HCT116 (cell line): ENCODE data around the gene OPN3. TPM values are rescaled to one million over a fixed set of nuclear protein-coding genes. Genes with fewer than 3 reads are reported as not detected.

Experiments
- ATAC-seq: fragments of 200-7000 bp; cut with Tn5 transposase; 2 replicates; pipeline ENCODE4 v1.9.1; 2020; ENCODE audit warnings: mild to moderate bottlenecking, moderate library complexity
- BruUV-seq: library from RNA; stranded (reverse); fragments of 400-500 nt; replicated peaks from 2 replicates; lab custom pipeline; 2021; lab: Mats Ljungman, UMichigan
- CTCF ChIA-PET: fragments of 300-600 bp; sonication (Branson Sonifier 250); formaldehyde crosslinking; loops from one replicate; lab custom pipeline; 2021; ENCODE audit warnings: antibody characterized with exemption; lab: Charles Lee
- POLR2A ChIA-PET: fragments of 300-600, 350-600 bp; sonication (Branson Sonifier 250); formaldehyde crosslinking; loops from one replicate; lab custom pipeline; 2021; ENCODE audit warnings: antibody characterized with exemption; lab: Charles Lee
- RAD21 ChIA-PET, 2 experiments: fragments of 300-600 bp; sonication (Branson Sonifier 250); formaldehyde crosslinking; loops; one replicate each; lab custom pipeline; 2023; ENCODE audit warnings: low total read pairs in 2 of 2; ENCODE audit not compliant: uncharacterized antibody in 2 of 2, unreplicated experiment in 2 of 2, low non-redundant PET in 1 of 2; lab: Charles Lee
- DNase-seq: peaks from one replicate; pipeline ENCODE4 v3.0.0-alpha.2; 2010; ENCODE audit warnings: low read depth, low spot score
- H2AFZ ChIP-seq: fragments of 200-600 bp; shearing (Covaris generic), sonication (generic); 2 replicates; pipeline ENCODE4 v1.6.1; 2017; ENCODE audit warnings: low read depth, mixed run types, mixed read lengths, antibody characterized with exemption, low read length; ENCODE audit not compliant: poor library complexity, severe bottlenecking
- H3K27ac ChIP-seq: 2 replicates; pipeline ENCODE4 v1.5.1; 2012; ENCODE audit warnings: low read depth, low read length
- H3K27me3 ChIP-seq: fragments of 200-600 bp; sonication (generic); 2 replicates; pipeline ENCODE4 v1.6.1; 2016; ENCODE audit warnings: mixed run types, low read length, mixed read lengths; ENCODE audit not compliant: insufficient read depth
- H3K36me3 ChIP-seq, 2 experiments: fragments of 200-500 bp in 1 of 2; fragments of 200-600 bp in 1 of 2; sonication (Bioruptor generic) in 1 of 2; sonication (generic) in 1 of 2; 2 replicates each; pipeline versions ENCODE4 v1.5.1 to v1.6.1; 2014 to 2016; ENCODE audit warnings: low read length in 2 of 2, inconsistent platforms in 1 of 2, mixed read lengths in 1 of 2, mixed run types in 1 of 2; ENCODE audit not compliant: insufficient read depth in 2 of 2, control insufficient read depth in 1 of 2
- H3K4me1 ChIP-seq, 2 experiments: fragments of 200-600 bp in 1 of 2; sonication (generic) in 1 of 2; 2 replicates each; pipeline versions ENCODE4 v1.5.1 to v1.6.1; 2012 to 2017; ENCODE audit warnings: low read length in 2 of 2, inconsistent platforms in 1 of 2, mild to moderate bottlenecking in 1 of 2, mixed read lengths in 1 of 2, mixed run types in 1 of 2, moderate library complexity in 1 of 2; ENCODE audit not compliant: insufficient read depth in 2 of 2, control insufficient read depth in 1 of 2
- H3K4me2 ChIP-seq: fragments of 200-600 bp; sonication (generic); 2 replicates; pipeline ENCODE4 v1.6.1; 2017; ENCODE audit warnings: mixed run types, low read length, mixed read lengths
- H3K4me3 ChIP-seq, 2 experiments: fragments of 200-600 bp in 1 of 2; sonication (generic) in 1 of 2; replicated peaks in 1 of 2; 2 replicates each; pipeline ENCODE4 v1.5.1; 2011 to 2016; ENCODE audit warnings: low read length in 2 of 2, control low read depth in 1 of 2, low read depth in 1 of 2, mild to moderate bottlenecking in 1 of 2, mixed read lengths in 1 of 2, mixed run types in 1 of 2
- H3K79me2 ChIP-seq: fragments of 200-600 bp; sonication (generic); 2 replicates; pipeline ENCODE4 v1.6.1; 2017; ENCODE audit warnings: mild to moderate bottlenecking, mixed run types, low read length, moderate library complexity, mixed read lengths; ENCODE audit not compliant: insufficient read depth
- H3K9ac ChIP-seq: fragments of 200-600 bp; sonication (generic); 2 replicates; pipeline ENCODE4 v1.6.1; 2016; ENCODE audit warnings: low read length, mixed read lengths
- H3K9me2 ChIP-seq: fragments of 200-600 bp; sonication (generic), shearing (Covaris generic); 2 replicates; pipeline ENCODE4 v1.6.1; 2017; ENCODE audit warnings: mixed run types, mild to moderate bottlenecking, moderate library complexity; ENCODE audit not compliant: insufficient read depth
- H3K9me3 ChIP-seq, 2 experiments: fragments of 200-500 bp in 1 of 2; fragments of 200-600 bp in 1 of 2; sonication (Bioruptor generic) in 1 of 2; sonication (generic) in 1 of 2; 2 replicates each; pipeline ENCODE4 v1.6.1; 2014 to 2017; ENCODE audit warnings: low read length in 2 of 2, mixed read lengths in 2 of 2, inconsistent platforms in 1 of 2, low read depth in 1 of 2, mild to moderate bottlenecking in 1 of 2, mixed run types in 1 of 2, moderate library complexity in 1 of 2; ENCODE audit not compliant: control insufficient read depth in 1 of 2, insufficient read depth in 1 of 2
- H4K20me1 ChIP-seq: fragments of 200-600 bp; sonication (generic), shearing (Covaris generic); 2 replicates; pipeline ENCODE4 v1.6.1; 2017; ENCODE audit warnings: mixed run types, mild to moderate bottlenecking, moderate library complexity; ENCODE audit not compliant: insufficient read depth
- CEBPB ChIP-seq: IDR thresholded peaks from 2 replicates; pipeline ENCODE4 v1.6.1; 2012; ENCODE audit warnings: low read depth
- EGR1 ChIP-seq: IDR thresholded peaks from 2 replicates; pipeline ENCODE4 v1.6.1; 2012; ENCODE audit warnings: low read depth
- ELF1 ChIP-seq: IDR thresholded peaks from 2 replicates; pipeline ENCODE4 v1.6.1; 2012; ENCODE audit warnings: low read depth, borderline replicate concordance
- EZH2 ChIP-seq: fragments of 200-600 bp; sonication (generic); IDR thresholded peaks from 2 replicates; pipeline ENCODE4 v1.6.1; 2017; ENCODE audit warnings: antibody characterized with exemption, mixed run types
- EZH2phosphoT487 ChIP-seq: fragments of 200-600 bp; IDR thresholded peaks from 2 replicates; pipeline ENCODE4 v1.6.1; 2018; ENCODE audit warnings: antibody characterized with exemption, borderline replicate concordance
- FOSL1 ChIP-seq: IDR thresholded peaks from 2 replicates; pipeline ENCODE4 v1.6.1; 2012; ENCODE audit warnings: low read depth
- POLR2A ChIP-seq: IDR thresholded peaks from 2 replicates; pipeline ENCODE4 v1.7.0; 2011; ENCODE audit warnings: borderline replicate concordance; ENCODE audit not compliant: insufficient read depth, insufficient read length; ENCODE audit errors: extremely low read depth
- RAD21 ChIP-seq: IDR thresholded peaks from 2 replicates; pipeline ENCODE4 v1.6.1; 2012; ENCODE audit warnings: low read depth, mild to moderate bottlenecking
- SIN3A ChIP-seq: IDR thresholded peaks from 2 replicates; pipeline ENCODE4 v1.6.1; 2012; ENCODE audit warnings: low read depth
- SP1 ChIP-seq: IDR thresholded peaks from 2 replicates; pipeline ENCODE4 v1.6.1; 2012; ENCODE audit warnings: low read depth
- SRF ChIP-seq: IDR thresholded peaks from 2 replicates; pipeline ENCODE4 v1.6.1; 2012; ENCODE audit warnings: low read depth
- TCF7L2 ChIP-seq: IDR thresholded peaks from 2 replicates; pipeline ENCODE4 v1.7.0; 2011; ENCODE audit warnings: borderline replicate concordance, inconsistent platforms; ENCODE audit not compliant: insufficient read depth, insufficient read length; ENCODE audit errors: extremely low read depth
- YY1 ChIP-seq: IDR thresholded peaks from 2 replicates; pipeline ENCODE4 v1.6.1; 2011; ENCODE audit warnings: low read length, low read depth, moderate library complexity, mild to moderate bottlenecking; ENCODE audit not compliant: insufficient replicate concordance; ENCODE audit errors: extremely low read depth
- ZNF274 ChIP-seq: fragments of 200-500 bp; sonication (Bioruptor generic); IDR thresholded peaks from 2 replicates; pipeline ENCODE4 v1.6.1; 2014; ENCODE audit warnings: mild to moderate bottlenecking, low read depth, low read length, inconsistent platforms
- intact Hi-C: fragments of 100-400 bp; cut with micrococcal nuclease; formaldehyde crosslinking; loops from 2 replicates; pipeline ENCODE4 v1.10.0; 2022
- total RNA-seq: library from RNA; stranded (reverse); gene quantifications from one replicate; pipeline ENCODE4 v1.2.1, GENCODE V29; 2021; ENCODE audit not compliant: unreplicated experiment
- TF ChIP-seq, protein P1 (sequence below): IDR thresholded peaks from 2 replicates; pipeline ENCODE4 v1.6.1; 2012
- TF ChIP-seq, protein P2 (sequence below): IDR thresholded peaks from 2 replicates; pipeline ENCODE4 v1.6.1; 2012; ENCODE audit warnings: low read depth

The OPN3 gene
- total RNA-seq, 1 experiment from 2014 or later: 6.1 TPM

DNA sequence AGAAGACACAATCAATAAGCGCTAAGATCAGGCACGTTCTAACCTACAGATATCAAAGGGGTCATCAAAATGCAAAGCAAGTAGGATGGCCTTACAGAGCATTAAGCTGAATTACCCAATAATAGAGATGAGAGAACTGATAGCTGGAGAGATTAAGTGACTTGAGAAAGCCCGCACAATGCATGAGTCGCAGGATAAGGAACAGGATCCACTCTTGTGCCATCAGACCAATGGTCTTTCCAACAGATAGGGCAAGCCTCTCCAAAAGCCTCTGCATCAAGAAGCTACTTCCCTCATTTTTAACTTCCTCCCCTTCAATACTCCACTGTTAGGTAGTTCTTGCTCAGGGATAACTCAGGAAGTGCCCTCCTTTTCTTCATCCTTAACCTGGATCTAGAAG, 2.6 kb downstream of the OPN3 start:
- Histone ChIP-seq H3K9me2 (no peaks in the 10 kb centered on the region), H3K4me1 (peaks cover 5 to 29% of the 10 kb centered on the region in 2 experiments; a peak in 3 of 4 replicates), H4K20me1 (no peaks in the 10 kb centered on the region), H3K4me3 (no peak overlapping the region), H3K79me2 (peaks cover 21% of the 10 kb centered on the region; the same call in 1 of the 2 replicates), H3K9me3 (no peaks in the 10 kb centered on the region), H3K36me3 (peaks cover 7 to 11% of the 10 kb centered on the region in 2 experiments; a peak in 3 of 4 replicates), H3K27me3 (no peaks in the 10 kb centered on the region), H3K27ac (no peak overlapping the region), H2AFZ (no peak overlapping the region), H3K9ac (no peak overlapping the region), H3K4me2 (no peak overlapping the region)
- ChIA-PET RAD21 (no interaction called here), CTCF (no interaction called here), POLR2A (no interaction called here)
- no TSS peak for BruUV-seq
- no peak for TF ChIP-seq SP1
- no peak for TF ChIP-seq SRF
- TF ChIP-seq EZH2: no peak
- no peak for TF ChIP-seq SIN3A
- no peak for TF ChIP-seq ZNF274
- TF ChIP-seq TCF7L2: no peak
- TF ChIP-seq POLR2A: no peak
- TF ChIP-seq EGR1: no peak
- TF ChIP-seq RAD21: no peak
- TF ChIP-seq YY1: no peak
- no peak for TF ChIP-seq ELF1
- no peak for TF ChIP-seq FOSL1
- no peak for TF ChIP-seq EZH2phosphoT487
- TF ChIP-seq, protein P1, sequence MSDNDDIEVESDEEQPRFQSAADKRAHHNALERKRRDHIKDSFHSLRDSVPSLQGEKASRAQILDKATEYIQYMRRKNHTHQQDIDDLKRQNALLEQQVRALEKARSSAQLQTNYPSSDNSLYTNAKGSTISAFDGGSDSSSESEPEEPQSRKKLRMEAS: no peak
- TF ChIP-seq, protein P2, sequence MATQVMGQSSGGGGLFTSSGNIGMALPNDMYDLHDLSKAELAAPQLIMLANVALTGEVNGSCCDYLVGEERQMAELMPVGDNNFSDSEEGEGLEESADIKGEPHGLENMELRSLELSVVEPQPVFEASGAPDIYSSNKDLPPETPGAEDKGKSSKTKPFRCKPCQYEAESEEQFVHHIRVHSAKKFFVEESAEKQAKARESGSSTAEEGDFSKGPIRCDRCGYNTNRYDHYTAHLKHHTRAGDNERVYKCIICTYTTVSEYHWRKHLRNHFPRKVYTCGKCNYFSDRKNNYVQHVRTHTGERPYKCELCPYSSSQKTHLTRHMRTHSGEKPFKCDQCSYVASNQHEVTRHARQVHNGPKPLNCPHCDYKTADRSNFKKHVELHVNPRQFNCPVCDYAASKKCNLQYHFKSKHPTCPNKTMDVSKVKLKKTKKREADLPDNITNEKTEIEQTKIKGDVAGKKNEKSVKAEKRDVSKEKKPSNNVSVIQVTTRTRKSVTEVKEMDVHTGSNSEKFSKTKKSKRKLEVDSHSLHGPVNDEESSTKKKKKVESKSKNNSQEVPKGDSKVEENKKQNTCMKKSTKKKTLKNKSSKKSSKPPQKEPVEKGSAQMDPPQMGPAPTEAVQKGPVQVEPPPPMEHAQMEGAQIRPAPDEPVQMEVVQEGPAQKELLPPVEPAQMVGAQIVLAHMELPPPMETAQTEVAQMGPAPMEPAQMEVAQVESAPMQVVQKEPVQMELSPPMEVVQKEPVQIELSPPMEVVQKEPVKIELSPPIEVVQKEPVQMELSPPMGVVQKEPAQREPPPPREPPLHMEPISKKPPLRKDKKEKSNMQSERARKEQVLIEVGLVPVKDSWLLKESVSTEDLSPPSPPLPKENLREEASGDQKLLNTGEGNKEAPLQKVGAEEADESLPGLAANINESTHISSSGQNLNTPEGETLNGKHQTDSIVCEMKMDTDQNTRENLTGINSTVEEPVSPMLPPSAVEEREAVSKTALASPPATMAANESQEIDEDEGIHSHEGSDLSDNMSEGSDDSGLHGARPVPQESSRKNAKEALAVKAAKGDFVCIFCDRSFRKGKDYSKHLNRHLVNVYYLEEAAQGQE: no peak
- no peak for TF ChIP-seq CEBPB
- intact Hi-C loops: no loop called here
- no peak for ATAC-seq
- DNase-seq: no peak
